Measurements from ENCODE around the gene LTO1. TPM values are rescaled to one million over a fixed set of nuclear protein-coding genes. Genes with fewer than 3 reads are reported as not detected.

Gene LTO1
- total RNA-seq, 3 donors from 2014 or later (not counting 1 experiment from before 2014, with no cell fraction given) = 23.2 to 33.5 (median 25.3) TPM

Other genes starting within 250 kb of the LTO1 start
- not detected for gene LINC01488, start 193.7 kb downstream of the LTO1 start, total RNA-seq
- 1 to 10 TPM; 1.4 to 2.3 (median 2.3) TPM for gene CCND1, start 34.2 kb downstream of the LTO1 start, total RNA-seq
- not detected for gene FGF19, start 28.7 kb upstream of the LTO1 start, total RNA-seq
- gene FGF4, start 100.0 kb upstream of the LTO1 start, total RNA-seq = not detected
- not detected for gene FGF3, start 144.1 kb upstream of the LTO1 start, total RNA-seq

All from natural killer cell (primary cell).